Caco-2 (cell line): ENCODE results near the gene FOXP3. TPM values are rescaled to one million over a fixed set of nuclear protein-coding genes. Genes with fewer than 3 reads are reported as not detected.

ENCODE experiments used
- BruUV-seq: library from RNA; stranded (reverse); fragments of 400-500 nt; replicated peaks from 2 replicates; lab custom pipeline; 2021; lab: Mats Ljungman, UMichigan
- CTCF ChIA-PET: fragments of 300-600 bp; sonication (Branson Sonifier 250); formaldehyde crosslinking; loops from one replicate; lab custom pipeline; 2022; ENCODE audit warnings: antibody characterized with exemption; lab: Charles Lee
- POLR2A ChIA-PET: fragments of 300-600 bp; sonication (Branson Sonifier 250); formaldehyde crosslinking; loops from one replicate; lab custom pipeline; 2022; ENCODE audit warnings: antibody characterized with exemption; lab: Charles Lee
- DNase-seq, 2 experiments: peaks; one replicate each; pipeline versions ENCODE4 v3.0.0 to v3.0.0-alpha.2; 2020 to 2022
- H3K27me3 ChIP-seq: replicated peaks from 2 replicates; pipeline ENCODE4 v1.6.0; 2011; ENCODE audit warnings: low read length; ENCODE audit not compliant: control insufficient read depth, insufficient read depth
- H3K36me3 ChIP-seq: 2 replicates; pipeline ENCODE4 v1.5.1; 2011; ENCODE audit warnings: low read length; ENCODE audit not compliant: control insufficient read depth, insufficient read depth
- H3K4me1 ChIP-seq: fragments of 250-450 bp; sonication (Bioruptor Pico); 2 replicates; pipeline ENCODE4 v1.5.1; 2020; ENCODE audit warnings: mild to moderate bottlenecking
- H3K4me3 ChIP-seq: 2 replicates; pipeline ENCODE4 v1.5.1; 2011; ENCODE audit warnings: low read depth, mild to moderate bottlenecking, control low read depth, low read length
- H3K9me3 ChIP-seq: fragments of 250-450 bp; sonication (Bioruptor Pico); 2 replicates; pipeline ENCODE4 v1.5.1; 2020; ENCODE audit warnings: mild to moderate bottlenecking, moderate library complexity
- H3K27ac Mint-ChIP-seq: one replicate; pipeline ENCODE4 v1.8.0; 2022; ENCODE audit warnings: mixed read lengths; ENCODE audit not compliant: unreplicated experiment
- H3K27me3 Mint-ChIP-seq: one replicate; pipeline ENCODE4 v1.8.0; 2022; ENCODE audit warnings: mixed read lengths; ENCODE audit not compliant: insufficient read depth, unreplicated experiment
- H3K36me3 Mint-ChIP-seq: one replicate; pipeline ENCODE4 v1.8.0; 2022; ENCODE audit warnings: mild to moderate bottlenecking, mixed read lengths; ENCODE audit not compliant: insufficient read depth, unreplicated experiment
- H3K4me1 Mint-ChIP-seq: one replicate; pipeline ENCODE4 v1.8.0; 2022; ENCODE audit warnings: low read depth, mixed read lengths; ENCODE audit not compliant: unreplicated experiment
- H3K4me3 Mint-ChIP-seq: one replicate; pipeline ENCODE4 v1.8.0; 2022; ENCODE audit warnings: mild to moderate bottlenecking, moderate library complexity, mixed read lengths; ENCODE audit not compliant: unreplicated experiment
- H3K9me3 Mint-ChIP-seq: one replicate; pipeline ENCODE4 v1.8.0; 2022; ENCODE audit warnings: mixed read lengths; ENCODE audit not compliant: unreplicated experiment
- CTCF ChIP-seq, 2 experiments: fragments of 200-600 bp in 1 of 2; IDR thresholded peaks; 1 replicate in 1 of 2; 2 replicates in 1 of 2; pipeline versions ENCODE4 v1.5.1 to v1.8.0; 2011 to 2022; ENCODE audit warnings: antibody characterized with exemption in 1 of 2, control low read depth in 1 of 2, inconsistent platforms in 1 of 2, low read depth in 1 of 2, low read length in 1 of 2, mild to moderate bottlenecking in 1 of 2, moderate library complexity in 1 of 2; ENCODE audit not compliant: insufficient read depth in 1 of 2, severe bottlenecking in 1 of 2, unreplicated experiment in 1 of 2
- intact Hi-C: fragments of 100-400 bp; cut with micrococcal nuclease; formaldehyde crosslinking; loops from one replicate; pipeline ENCODE4 v1.10.0; 2022; ENCODE audit not compliant: unreplicated experiment
- total RNA-seq: library from RNA; stranded (reverse); gene quantifications from 2 replicates; pipeline ENCODE4 v1.2.3, GENCODE V29; 2022

Gene FOXP3
- total RNA-seq, 1 experiment from 2014 or later, result 0.88 TPM

- Histone ChIP-seq H3K4me1 (no peaks in the 10 kb centered on the region), H3K9me3 (no peaks in the 10 kb centered on the region), H3K36me3 (no peaks in the 10 kb centered on the region), H3K4me3 (no peak overlapping the region), H3K27me3 (no peaks in the 10 kb centered on the region)
- intact Hi-C loops, result no loop called here
- Mint-ChIP-seq H3K27me3 (no peaks in the 10 kb centered on the region), H3K36me3 (peaks cover 4% of the 10 kb centered on the region), H3K4me1 (no peaks in the 10 kb centered on the region), H3K9me3 (no peaks in the 10 kb centered on the region), H3K27ac (no peak overlapping the region), H3K4me3 (no peak overlapping the region)
- ChIA-PET POLR2A (no interaction called here), CTCF (no interaction called here)
- BruUV-seq, result no TSS peak
- DNase-seq, result no peak
- no peak for TF ChIP-seq CTCF (IDR thresholded peaks at IDR 0.05; ENCODE audit: insufficient read depth in 1 of 2, low read depth in 1 of 2, low read length in 1 of 2, severe bottlenecking in 1 of 2, unreplicated experiment in 1 of 2)
These were observed 20.3 kb downstream of the FOXP3 start for GRCh38 chrX:49244207-49244606.

GRCh38 chrX:49243166-49243565 lies 21.3 kb downstream of the FOXP3 start:
- ChIA-PET POLR2A (no interaction called here), CTCF (no interaction called here)
- intact Hi-C loops, result no loop called here
- H3K4me1 ChIP-seq, result no peaks in the 10 kb centered on the region
- no peaks in the 10 kb centered on the region for H3K9me3 ChIP-seq
- H3K27me3 Mint-ChIP-seq, result no peaks in the 10 kb centered on the region
- no TSS peak for BruUV-seq
- H3K36me3 Mint-ChIP-seq, result peaks cover 4% of the 10 kb centered on the region
- H3K36me3 ChIP-seq, result no peaks in the 10 kb centered on the region
- no peak overlapping the region for H3K4me3 ChIP-seq
- H3K4me1 Mint-ChIP-seq, result no peaks in the 10 kb centered on the region
- no peak for DNase-seq
- no peak overlapping the region for H3K27ac Mint-ChIP-seq
- H3K4me3 Mint-ChIP-seq, result no peak overlapping the region
- no peaks in the 10 kb centered on the region for H3K27me3 ChIP-seq
- no peaks in the 10 kb centered on the region for H3K9me3 Mint-ChIP-seq
- TF ChIP-seq CTCF (IDR thresholded peaks at IDR 0.05; ENCODE audit: insufficient read depth in 1 of 2, low read depth in 1 of 2, low read length in 1 of 2, severe bottlenecking in 1 of 2, unreplicated experiment in 1 of 2), result no peak

GRCh38 chrX:49242545-49243066 lies 21.9 kb downstream of the FOXP3 start:
- Histone ChIP-seq H3K4me3 (no peak overlapping the region), H3K27me3 (no peaks in the 10 kb centered on the region), H3K9me3 (no peaks in the 10 kb centered on the region), H3K4me1 (no peaks in the 10 kb centered on the region), H3K36me3 (no peaks in the 10 kb centered on the region)
- no TSS peak for BruUV-seq
- no peak for TF ChIP-seq CTCF (IDR thresholded peaks at IDR 0.05; ENCODE audit: insufficient read depth in 1 of 2, low read depth in 1 of 2, low read length in 1 of 2, severe bottlenecking in 1 of 2, unreplicated experiment in 1 of 2)
- H3K36me3 Mint-ChIP-seq, result peaks cover 4% of the 10 kb centered on the region
- no peaks in the 10 kb centered on the region for H3K27me3 Mint-ChIP-seq
- intact Hi-C loops, result no loop called here
- ChIA-PET CTCF (no interaction called here), POLR2A (interaction anchor here (0.6 kb wide), 1 partner anchor 690 kb away, joined by 3 read pairs; no protein-coding TSS in a partner anchor)
- no peak overlapping the region for H3K27ac Mint-ChIP-seq
- no peak for DNase-seq
- no peaks in the 10 kb centered on the region for H3K9me3 Mint-ChIP-seq
- no peaks in the 10 kb centered on the region for H3K4me1 Mint-ChIP-seq
- H3K4me3 Mint-ChIP-seq, result no peak overlapping the region
